Activated T-helper 1 cell treated with anti-CD3 and anti-CD28 coated beads, Interleukin-2, amount 50 U/mL, for 16 hours (primary cell): Measurements from ENCODE around the gene MAGI2.

Experiments used
- DNase-seq, 2 donors: peaks; one replicate each; pipeline ENCODE4 v3.0.0-alpha.2; 2020; ENCODE audit warnings: low read depth in 1 of 2, low spot score in 1 of 2

MAGI2 gene

DNA sequence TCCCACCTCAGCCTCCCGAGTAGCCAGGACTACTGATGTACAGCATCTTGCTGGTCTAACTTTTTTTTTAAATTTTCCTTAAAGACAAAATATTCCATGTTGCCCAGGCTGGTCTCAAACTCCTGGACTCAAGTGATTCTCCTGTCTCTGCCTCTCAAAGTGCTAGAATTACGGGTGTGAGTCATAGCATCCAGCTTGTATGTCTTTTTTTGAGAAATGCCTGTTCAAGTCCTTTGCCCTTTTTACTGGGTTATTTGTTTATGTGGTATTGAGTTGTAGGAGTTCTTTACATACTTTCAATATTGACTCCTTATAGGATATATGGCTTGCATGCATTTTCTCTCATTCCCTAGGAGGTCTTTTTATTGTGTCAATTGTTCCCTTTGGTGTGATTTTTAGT is 486.4 kb downstream of the MAGI2 start:
- DNase-seq: no peak

DNA sequence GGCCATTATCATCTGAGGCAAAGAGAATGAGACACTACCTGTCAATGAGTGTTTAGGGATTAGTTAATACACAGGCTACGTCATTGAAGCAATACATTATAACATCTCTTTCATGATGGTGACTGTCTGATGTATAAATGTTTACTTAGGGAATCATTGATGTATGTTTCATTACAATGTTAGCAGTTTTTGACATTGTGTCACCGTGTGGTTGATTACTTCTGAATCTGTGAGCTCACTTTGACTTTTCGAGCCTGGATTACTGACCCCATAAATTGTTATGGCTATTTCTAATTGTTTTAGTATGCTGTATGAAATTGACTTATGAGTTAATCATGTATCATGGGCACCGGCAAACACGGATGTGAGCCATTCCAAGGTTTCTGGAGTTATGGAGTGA is 494.0 kb downstream of the MAGI2 start:
- no peak for DNase-seq

DNA sequence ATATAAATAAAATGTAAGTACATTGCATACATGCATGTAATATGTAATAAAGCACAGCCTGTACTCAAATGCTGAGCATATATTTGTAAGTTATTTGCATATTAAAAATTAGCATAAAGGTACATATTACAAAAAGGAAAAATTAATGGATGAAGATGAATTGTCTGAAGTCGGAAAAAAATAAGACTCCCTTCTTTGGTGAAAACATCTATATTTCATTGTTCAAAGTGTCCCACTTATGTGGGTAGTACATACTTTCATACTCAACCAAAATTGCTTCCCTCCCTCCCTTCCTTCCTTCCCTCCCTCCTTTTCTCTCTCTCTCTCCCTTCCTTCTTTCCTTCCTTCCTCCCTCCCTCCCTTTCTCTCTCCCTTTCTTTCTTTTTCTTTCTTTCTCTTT is 498.1 kb downstream of the MAGI2 start:
- no peak for DNase-seq

DNA sequence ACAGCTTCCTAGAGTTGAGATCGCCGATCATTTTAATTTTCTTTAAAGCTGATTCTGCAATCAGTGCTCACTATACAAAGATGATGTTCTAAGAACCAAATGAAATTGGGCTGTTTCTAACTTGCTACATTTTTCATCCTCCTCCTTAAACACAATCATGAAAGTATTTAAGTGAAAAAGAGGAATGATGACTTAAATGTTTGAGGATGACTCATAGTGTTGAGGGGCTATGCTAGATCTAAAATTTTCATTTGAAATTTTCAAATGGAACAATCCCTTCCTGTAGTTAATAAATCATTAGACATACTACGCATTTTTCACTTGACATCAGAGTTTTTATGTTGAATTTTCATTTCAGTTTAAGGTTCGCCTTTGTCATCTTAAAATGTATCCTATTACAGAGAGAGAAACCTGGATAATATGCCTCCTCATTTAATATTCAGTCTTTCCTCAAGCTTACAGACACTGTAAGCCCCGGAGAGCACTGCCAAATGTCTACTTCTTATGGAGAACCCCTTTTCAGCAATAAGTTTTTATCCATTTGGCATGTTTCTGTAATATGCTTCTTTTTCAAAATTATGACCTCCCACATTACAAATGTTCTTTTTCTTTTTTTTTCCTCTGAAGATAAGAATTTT is 499.6 kb downstream of the MAGI2 start:
- no peak for DNase-seq

DNA sequence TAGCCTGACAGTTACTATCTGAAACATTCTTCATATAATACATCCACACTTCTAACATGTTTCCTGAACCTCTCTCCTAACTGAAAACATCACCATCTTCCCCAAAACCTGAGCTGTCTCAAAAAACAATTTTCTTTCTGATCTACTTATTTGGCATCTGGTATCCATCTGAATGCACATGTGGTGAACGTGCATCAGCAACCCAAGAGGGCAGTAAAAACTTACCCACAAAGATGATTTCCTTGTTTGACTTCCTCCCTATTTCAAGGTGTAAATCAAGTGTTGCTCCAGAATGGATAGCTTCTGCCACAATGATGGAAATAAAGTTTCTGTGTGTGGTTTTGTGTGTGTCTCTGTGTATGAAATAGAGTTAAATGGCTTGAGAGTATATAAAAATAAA is 500.4 kb downstream of the MAGI2 start:
- no peak for DNase-seq

DNA sequence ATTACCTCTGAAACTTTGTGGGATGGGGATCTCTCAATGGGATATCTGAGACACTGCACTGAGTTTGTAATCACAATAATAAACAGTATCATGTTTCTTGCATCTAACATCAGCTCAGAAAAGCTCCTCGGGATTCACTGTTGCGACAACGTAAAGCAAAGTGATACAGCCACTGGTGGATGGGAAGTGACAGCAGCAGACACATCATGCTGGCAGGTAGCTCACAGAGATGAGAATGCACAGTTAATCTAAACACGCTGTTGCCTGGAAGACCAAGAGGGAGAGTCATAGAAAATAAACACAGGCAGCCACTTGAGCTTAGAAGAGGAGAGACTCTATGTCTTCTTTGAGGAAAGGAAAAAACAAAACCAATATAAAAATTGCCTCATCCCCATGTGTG is 513.8 kb downstream of the MAGI2 start:
- DNase-seq: no peak

DNA sequence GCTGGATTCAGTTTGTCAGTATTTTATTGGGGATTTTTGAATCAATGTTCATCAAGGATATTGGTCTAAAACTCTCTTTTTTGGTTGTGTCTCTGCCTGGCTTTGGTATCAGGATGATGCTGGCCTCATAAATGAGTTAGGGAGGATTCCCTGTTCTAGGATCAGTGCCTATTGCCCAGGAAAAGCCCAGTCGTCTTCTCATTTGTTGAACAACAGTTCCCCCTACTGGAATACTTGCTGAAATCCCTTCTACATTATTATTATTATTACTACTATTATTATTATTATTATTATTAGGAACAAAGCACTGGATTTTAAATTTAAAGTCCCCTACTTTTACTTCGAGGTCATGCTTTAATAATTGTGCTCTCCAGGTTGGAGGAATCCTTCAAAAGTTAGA is 528.9 kb downstream of the MAGI2 start:
- DNase-seq: no peak

DNA sequence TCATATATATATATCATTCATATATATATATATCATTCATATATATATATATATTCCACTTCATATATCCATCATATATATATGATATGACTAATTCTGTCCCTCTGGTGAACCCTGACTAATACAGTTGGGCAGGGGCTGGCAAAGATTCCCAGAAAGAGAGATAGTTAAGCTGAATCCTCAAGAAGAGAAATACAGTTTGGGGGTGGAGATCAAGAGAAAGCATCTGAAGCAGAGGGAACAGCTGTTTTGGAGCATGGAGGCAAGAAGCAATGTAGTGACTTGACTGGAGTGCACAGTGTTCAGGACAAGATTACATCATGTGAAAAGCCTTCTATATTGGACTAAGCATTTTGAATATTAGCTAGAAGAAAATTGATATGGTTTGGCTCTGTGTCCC is 540.7 kb downstream of the MAGI2 start:
- DNase-seq: no peak

DNA sequence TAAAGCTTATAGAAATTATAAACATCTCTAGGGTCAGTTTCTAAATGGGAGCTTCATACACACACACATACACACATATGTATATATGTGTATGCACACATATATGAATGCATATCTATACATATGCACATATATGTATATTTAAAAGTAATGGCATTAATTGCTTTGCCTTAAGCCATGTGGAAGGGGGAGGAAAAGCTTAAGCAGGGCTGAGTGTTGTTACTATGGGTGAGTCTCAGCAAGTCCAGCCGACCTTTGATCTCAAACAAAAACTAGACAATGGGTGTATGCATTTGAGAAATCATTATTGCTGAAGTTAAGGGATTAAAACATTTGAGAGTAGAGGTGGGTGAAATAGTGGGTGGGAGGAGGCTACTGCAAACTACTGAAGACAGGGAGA is 546.7 kb downstream of the MAGI2 start:
- no peak for DNase-seq

DNA sequence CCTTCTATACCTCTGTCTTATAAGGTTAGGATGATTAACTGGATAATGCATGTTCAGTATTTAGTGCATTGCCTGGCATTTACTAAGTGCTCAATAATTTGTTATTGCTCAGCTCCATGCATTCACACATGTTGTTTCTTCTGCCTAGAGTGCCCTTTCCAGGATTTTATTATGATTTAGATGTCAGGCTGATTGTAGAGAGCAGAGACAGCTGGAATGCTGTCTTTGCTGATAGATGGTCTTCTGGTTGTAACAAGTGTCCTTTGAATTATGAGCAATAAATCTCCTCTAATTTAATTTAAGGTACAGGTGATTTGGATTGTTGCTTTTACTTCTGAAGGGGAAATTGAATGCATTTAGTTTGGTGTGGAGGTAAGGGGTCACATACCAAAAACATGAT is 548.0 kb downstream of the MAGI2 start:
- no peak for DNase-seq

DNA sequence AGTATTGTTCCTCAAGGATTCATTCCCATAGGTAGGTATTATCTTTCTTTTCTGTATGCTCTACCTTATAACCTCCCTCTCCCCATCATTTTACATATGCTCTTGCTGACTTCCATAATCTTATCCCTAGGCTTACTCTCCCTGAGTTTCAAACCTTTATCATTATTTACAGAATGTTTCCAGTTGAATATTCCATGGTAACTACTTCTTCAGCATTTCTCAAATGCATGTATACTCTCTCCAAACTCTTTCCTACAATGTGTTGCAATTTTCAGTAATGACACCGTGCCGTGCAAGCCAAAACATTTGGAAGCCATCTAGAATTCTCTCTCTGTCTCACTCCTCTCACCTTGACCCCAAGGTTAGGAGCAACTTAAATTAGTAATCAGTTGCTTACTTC is 548.5 kb downstream of the MAGI2 start:
- no peak for DNase-seq

DNA sequence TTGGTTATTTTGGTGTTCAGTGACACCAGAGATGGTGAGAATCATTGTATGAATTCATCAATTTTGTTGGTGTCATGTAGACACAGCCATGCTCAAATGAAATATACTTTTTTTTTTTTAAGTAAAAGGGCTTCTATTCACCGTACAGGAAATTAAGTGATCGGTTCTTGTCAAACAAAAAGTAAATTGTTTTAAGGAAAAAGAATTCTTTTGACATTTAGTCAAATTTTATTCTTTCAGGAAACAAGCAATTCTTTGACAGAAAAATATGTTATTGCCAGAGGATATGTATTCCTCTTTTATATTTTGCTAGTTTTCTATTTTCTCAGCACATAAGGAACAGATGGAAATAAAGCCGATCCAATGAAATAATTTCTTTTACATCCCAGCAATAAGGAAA is 551.9 kb downstream of the MAGI2 start:
- no peak for DNase-seq

DNA sequence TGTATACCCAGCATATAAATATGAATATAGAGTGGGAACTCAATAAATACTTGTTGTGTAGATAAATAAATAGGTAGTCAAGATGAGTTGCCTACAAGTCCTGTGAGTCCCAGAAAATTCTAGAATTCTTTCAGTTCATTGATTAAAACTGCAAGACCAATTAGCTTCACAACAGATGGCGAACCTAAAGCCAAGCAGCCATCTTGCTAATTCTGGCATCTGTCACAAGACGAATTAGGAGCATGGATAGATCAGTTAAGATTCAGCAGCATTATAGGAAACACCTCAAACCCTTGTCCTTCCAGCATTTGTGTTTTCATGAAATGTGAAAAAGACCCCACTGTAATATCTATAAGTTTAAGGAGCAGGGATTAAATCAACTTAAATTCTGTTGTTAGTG is 552.7 kb downstream of the MAGI2 start:
- DNase-seq: no peak

DNA sequence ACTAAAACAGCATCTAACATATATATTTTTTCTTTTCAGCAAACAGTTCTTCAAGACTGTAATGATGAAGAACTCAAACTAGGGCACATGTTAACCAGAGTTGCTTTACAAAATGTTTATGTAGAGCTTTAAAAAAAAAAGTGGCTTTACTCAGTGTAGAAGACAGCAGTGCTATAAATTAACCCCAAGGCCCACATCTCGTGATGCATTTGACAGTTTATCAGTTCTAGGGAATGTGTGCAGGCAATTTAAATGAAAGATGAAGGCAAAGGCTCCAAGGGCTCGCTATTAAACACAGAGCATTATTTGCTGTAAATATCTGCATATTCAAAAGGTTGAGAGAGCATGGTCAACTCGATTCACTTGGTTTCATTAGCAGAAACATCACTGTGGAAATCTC is 558.1 kb downstream of the MAGI2 start:
- DNase-seq: no peak

DNA sequence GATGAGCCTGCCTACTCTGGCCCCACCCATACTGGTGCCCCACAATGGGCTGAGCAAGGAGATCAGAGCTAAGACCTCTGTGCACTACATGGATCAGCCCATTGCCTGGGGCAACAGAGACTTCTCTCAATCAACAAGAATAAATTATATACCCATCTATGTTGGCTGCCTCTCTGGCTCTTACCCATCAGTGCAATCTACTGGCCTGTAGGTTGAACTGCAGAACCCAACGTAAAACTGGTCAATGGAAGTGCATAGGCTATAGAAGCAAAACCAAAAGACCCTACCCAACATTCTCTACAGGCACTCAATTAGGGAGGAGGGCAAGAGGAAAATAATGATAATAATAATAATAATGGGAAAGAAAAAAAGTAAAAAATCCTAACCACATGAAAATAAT is 574.3 kb downstream of the MAGI2 start:
- no peak for DNase-seq

DNA sequence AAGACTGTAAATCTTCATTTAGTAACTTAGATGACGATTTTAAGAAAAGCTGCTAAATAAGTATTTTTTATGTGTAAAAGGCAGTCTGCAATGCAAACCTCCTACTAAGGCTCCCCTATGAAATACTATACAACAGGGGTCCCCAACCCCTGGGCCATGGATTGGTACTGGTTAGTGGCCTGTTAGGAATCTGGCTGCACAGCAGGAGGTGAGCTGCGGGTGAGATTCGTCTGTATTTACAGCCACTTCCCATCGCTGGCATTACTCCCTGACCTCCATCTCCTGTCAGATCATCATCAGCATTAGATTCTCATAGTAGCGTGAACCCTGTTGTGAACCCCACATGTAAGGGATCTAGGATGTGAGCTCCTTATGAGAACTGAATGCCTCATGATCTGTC is 580.4 kb downstream of the MAGI2 start:
- no peak for DNase-seq

DNA sequence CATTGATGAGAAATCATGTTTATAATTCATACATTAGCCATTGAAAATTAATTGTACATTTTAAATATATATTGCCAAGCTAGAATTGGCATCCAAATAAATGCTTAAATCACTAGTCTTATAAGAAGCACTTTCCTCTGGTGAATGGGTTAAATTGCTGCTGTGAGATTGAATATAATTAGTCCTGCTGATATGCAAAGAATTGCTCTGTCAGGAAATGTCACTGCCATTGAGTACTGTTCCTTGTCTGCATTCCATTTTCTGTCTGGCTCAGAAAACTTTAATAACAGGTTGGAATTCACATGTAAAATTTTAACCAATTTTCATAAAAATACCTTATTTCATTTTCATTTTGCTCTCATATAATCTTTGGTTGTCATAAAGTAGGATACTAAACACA is 589.1 kb downstream of the MAGI2 start:
- DNase-seq: no peak

DNA sequence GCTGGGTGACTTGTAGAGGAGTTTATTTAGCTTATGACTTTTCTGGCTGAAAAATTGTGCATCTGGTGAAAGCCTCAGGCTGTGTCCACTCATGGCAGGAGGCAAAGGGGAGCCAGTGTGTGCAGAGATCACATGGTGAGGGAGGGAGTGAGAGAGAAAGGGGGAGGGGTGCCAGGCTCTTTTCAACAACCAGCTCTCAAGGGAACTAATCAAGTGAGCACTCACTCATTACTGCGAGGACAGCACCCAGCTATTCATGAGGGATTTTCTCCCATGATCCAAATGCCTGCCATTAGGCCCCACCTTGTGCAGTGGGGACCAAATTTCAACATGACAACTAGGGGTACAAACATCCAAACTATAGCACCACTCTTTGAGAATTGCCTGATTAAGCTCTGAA is 590.2 kb downstream of the MAGI2 start:
- DNase-seq: no peak

DNA sequence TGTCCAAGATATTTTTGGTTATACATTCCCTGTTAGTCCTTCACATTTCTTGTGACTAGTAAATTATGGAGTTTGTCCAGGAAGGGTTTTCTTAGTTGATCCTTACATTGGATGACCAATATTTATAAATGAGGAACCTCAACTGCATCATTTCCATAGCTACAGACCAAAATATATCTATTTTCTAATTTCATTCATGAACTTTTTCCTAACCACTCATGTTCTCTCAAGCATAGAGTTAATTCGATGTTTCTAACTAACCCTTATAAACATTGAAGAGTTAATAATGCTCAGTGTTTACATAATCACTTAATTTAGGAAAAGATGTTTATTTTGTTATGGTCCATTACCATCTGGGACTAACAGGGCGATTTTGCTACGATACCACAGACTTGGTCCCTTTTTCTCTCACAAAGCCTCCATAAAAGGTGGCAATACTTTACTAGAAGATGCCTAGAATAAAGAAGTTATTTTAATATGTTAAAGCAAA is 591.0 kb downstream of the MAGI2 start:
- no peak for DNase-seq

DNA sequence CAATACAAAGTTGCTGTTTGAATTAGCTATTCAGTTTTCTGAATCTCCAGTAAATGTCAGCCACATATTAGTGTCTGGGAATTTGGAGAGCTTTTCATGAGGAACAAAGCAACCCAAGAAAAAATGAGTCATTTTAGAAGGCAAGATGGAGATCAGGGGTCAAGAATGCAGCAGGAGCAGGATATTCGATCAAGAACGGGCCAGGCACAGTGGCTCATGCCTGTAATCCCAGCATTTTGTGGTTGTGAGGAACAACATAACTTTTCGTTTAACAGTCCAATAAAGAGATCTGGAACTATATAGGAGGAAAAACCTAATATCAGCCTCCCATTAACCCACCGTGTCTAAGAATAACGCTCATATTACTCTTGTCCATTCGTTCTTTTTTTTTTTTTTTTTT is 600.5 kb downstream of the MAGI2 start:
- DNase-seq: no peak

DNA sequence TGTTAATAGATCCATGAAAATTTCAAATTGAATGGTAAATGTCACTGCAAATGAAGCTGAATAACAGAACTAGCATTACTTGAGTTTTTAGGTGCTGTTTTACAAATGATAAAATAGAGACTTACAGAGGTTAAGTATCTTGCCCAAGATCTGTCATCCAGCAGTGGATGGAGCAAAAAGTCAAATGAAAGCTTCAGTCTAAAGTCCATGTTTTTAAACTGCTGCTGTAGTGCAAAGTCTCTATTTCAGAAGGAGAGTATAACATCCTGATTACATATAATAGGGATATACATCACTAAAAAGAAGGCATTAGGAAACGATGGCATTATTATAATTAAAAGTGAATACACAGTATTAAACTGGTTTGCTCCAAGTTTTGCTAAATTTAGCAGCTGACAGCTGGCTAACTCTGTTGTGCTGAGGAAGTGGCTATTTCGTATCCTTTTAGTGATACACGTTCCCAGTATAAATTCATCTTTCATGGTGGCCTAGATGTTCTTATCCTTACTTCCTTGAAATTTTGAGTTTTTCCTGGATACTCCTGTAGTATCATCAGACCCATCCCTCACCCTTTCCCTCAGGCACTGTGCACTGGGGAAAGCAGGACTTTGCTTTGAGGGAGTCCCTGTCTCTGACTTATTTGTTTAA is 603.2 kb downstream of the MAGI2 start:
- no peak for DNase-seq

DNA sequence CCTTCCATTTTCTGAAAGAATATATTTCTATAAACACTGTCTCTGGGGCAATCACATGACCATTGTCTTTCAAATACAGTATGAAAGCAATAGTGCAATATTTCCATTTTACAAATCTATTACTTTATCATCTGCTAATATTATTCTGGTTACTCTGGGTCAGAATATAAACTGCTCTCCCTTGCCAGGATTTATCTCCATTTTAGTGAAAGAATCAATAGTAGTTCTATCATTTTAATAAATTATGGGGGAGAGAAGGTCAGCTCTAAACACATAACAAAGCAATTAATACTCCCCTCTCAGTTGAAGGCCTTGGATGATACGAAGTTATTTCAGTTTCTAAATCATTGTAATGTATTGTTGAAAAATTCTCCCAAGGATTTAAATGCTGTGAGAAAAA is 608.3 kb downstream of the MAGI2 start:
- DNase-seq: no peak

DNA sequence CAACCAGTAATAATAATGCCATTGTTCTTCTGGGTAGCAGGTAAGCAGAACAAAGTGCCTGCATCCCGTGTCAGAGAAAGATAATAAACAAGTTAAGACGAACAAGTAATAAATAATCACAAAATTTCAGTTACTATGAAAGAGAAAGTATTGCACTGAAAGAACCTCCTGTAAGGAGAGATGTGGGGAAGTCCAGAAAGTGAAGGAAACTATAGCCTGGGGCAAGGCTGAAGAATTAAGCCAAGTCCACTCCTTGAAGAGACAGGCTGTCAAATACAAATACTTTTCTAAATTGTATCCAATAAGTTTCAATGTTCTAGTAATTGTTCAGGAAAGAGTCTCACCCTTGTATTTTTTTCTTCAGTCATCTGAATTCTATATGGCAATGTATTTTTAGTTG is 611.4 kb downstream of the MAGI2 start:
- no peak for DNase-seq
